NCI-H446 (cell line): ENCODE measurements around the gene TXN2.
A peak's percentile ranks its signal among the peaks of the same experiment; 100 is the strongest.

Experiments used
- DNase-seq, 2 experiments: peaks; one replicate each; lab custom pipeline; 2025; lab: John Stamatoyannopoulos, UW

TXN2 gene

GRCh38 chr22:36486619-36487384 lies 5.4 kb upstream of the TXN2 start:
- DNase-seq, result peak in 1 of 2 experiments; percentile 18

- DNase-seq, result no peak
Measured at GRCh38 chr22:36480941-36481392, 473 bp downstream of the TXN2 start.

GRCh38 chr22:36478966-36479365 lies 2.5 kb downstream of the TXN2 start:
- DNase-seq, result no peak

GRCh38 chr22:36475341-36475740 lies 6.1 kb downstream of the TXN2 start:
- no peak for DNase-seq

- DNase-seq, result no peak
Measured at GRCh38 chr22:36472689-36473088, 8.8 kb downstream of the TXN2 start.

- no peak for DNase-seq
Measured at GRCh38 chr22:36471341-36471821, 10.1 kb downstream of the TXN2 start.

GRCh38 chr22:36470994-36471331 lies 10.5 kb downstream of the TXN2 start:
- no peak for DNase-seq

- DNase-seq, result peak in 1 of 2 experiments; percentile 85
Measured at GRCh38 chr22:36470162-36470993, 11.1 kb downstream of the TXN2 start.

GRCh38 chr22:36469094-36469710 lies 12.2 kb downstream of the TXN2 start:
- DNase-seq, result no peak

GRCh38 chr22:36467946-36468345 lies 13.5 kb downstream of the TXN2 start:
- DNase-seq, result no peak

- no peak for DNase-seq
Measured at GRCh38 chr22:36467042-36467810, 14.2 kb downstream of the TXN2 start.

GRCh38 chr22:36466258-36466657 lies 15.2 kb downstream of the TXN2 start:
- no peak for DNase-seq

- no peak for DNase-seq
Measured at GRCh38 chr22:36465232-36466021, 16.0 kb downstream of the TXN2 start.

GRCh38 chr22:36464715-36465231 lies 16.7 kb downstream of the TXN2 start:
- no peak for DNase-seq

- no peak for DNase-seq
Measured at GRCh38 chr22:36463783-36464184, 17.7 kb downstream of the TXN2 start.

GRCh38 chr22:36461665-36462649 lies 19.5 kb downstream of the TXN2 start:
- DNase-seq, result no peak

- DNase-seq, result no peak
Measured at GRCh38 chr22:36460202-36460601, 21.2 kb downstream of the TXN2 start.

GRCh38 chr22:36457688-36458450 lies 23.6 kb downstream of the TXN2 start:
- DNase-seq, result no peak

- no peak for DNase-seq
Measured at GRCh38 chr22:36456464-36456845, 25.0 kb downstream of the TXN2 start.
